ENCODE results near the gene NSL1.

Gene NSL1

DNA sequence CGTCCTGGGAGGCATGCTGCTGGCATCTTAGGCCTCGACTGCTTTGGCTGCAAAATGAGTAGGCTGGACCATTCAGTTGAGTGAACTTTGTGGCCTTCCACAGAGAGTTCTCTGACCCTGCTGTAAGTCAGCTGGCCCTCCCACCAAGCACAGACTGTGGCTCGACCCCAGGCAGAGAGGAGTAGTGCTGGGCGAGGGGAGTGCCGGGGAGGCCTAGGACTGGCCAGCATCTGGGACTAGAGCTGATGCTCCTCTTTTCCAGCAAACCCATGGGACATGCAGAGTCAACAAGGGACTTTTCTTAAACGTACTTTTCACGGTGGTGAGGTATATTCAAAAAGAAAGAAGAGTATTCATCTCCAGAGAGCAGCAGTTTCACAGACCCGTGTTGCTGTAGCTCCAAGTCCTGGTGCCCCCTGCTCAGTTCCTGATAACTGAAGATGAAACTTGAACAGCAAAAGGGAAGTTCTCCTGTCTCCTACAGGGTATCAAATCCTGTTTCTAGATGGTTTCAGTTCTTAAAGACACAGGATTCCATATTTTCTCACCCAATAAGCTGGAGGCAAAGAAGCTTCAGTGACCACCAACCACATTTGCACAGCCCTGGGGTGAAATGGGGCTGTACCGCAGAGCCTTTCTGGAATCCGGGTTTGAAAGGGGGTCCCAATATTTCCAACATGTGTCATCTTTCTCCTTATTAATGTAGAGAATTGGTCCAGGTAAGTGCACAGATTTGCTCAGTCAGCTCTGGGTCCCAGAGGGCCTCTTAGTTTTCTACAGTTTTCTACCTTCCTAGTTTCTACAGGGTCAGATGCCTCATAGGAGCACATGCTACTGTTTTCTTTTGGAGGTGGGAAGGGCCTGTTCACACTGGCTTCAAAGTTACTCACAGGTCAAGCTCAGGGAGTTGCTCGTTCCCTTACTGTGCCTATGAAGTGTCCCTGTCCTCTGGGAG is 112.8 kb downstream of the NSL1 start:
- TF ChIP-seq, protein P1, sequence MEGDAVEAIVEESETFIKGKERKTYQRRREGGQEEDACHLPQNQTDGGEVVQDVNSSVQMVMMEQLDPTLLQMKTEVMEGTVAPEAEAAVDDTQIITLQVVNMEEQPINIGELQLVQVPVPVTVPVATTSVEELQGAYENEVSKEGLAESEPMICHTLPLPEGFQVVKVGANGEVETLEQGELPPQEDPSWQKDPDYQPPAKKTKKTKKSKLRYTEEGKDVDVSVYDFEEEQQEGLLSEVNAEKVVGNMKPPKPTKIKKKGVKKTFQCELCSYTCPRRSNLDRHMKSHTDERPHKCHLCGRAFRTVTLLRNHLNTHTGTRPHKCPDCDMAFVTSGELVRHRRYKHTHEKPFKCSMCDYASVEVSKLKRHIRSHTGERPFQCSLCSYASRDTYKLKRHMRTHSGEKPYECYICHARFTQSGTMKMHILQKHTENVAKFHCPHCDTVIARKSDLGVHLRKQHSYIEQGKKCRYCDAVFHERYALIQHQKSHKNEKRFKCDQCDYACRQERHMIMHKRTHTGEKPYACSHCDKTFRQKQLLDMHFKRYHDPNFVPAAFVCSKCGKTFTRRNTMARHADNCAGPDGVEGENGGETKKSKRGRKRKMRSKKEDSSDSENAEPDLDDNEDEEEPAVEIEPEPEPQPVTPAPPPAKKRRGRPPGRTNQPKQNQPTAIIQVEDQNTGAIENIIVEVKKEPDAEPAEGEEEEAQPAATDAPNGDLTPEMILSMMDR (IDR thresholded peaks at IDR 0.05; ENCODE audit: insufficient read depth, low read depth, low read length, missing control alignments), result no peak

GRCh38 chr1:212677573-212677972 is 114.0 kb downstream of the NSL1 start:
- TF ChIP-seq, protein P1 (IDR thresholded peaks at IDR 0.05; ENCODE audit: insufficient read depth, low read depth, low read length, missing control alignments), result no peak
- H3K4me3 ChIP-seq (ENCODE audit: low read length), result no peak overlapping the region
- DNase-seq (ENCODE audit: low read depth), result no peak

More for the DNA sequence above, 112.8 kb downstream of the NSL1 start:
- DNase-seq (ENCODE audit: low read depth), result no peak
- H3K4me3 ChIP-seq (ENCODE audit: low read length), result no peak overlapping the region

DNA sequence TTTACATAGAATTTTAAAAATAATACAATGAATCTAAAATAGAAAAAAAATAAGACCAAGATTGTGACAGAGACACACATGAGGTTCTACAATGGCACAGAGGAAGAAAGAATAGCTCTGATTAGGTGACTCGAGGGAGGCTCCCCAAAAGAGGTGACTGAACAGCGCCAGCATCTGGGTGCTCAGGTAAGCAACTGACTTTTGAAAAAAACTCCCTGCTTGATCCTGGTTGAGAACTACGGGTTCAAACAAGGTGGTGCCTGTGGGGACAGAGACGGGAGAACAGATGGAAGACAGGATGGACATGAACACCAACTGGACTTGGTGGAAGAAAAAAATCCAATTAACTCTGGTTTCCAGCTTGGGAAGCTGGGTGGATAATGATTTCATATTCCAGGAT is 114.4 kb downstream of the NSL1 start:
- no peak for DNase-seq (ENCODE audit: low read depth)
- TF ChIP-seq, protein P1 (IDR thresholded peaks at IDR 0.05; ENCODE audit: insufficient read depth, low read depth, low read length, missing control alignments), result no peak

More for the DNA sequence above, 114.4 kb downstream of the NSL1 start:
- no peak overlapping the region for H3K4me3 ChIP-seq (ENCODE audit: low read length)
